GM21619 (cell line): Measurements from ENCODE around the gene ATP6AP1.

Source experiments
- ATAC-seq: cut with Tn5 transposase; IDR thresholded peaks from one replicate; pipeline ENCODE4 v1.9.1; 2021; ENCODE audit not compliant: unreplicated experiment

ATP6AP1 gene

GRCh38 chrX:154486052-154486395, 57.5 kb downstream of the ATP6AP1 start:
- ATAC-seq: no peak
